ENCODE results near the gene AQP6.
A peak's percentile ranks its signal among the peaks of the same experiment; 100 is the strongest.

The AQP6 gene

DNA sequence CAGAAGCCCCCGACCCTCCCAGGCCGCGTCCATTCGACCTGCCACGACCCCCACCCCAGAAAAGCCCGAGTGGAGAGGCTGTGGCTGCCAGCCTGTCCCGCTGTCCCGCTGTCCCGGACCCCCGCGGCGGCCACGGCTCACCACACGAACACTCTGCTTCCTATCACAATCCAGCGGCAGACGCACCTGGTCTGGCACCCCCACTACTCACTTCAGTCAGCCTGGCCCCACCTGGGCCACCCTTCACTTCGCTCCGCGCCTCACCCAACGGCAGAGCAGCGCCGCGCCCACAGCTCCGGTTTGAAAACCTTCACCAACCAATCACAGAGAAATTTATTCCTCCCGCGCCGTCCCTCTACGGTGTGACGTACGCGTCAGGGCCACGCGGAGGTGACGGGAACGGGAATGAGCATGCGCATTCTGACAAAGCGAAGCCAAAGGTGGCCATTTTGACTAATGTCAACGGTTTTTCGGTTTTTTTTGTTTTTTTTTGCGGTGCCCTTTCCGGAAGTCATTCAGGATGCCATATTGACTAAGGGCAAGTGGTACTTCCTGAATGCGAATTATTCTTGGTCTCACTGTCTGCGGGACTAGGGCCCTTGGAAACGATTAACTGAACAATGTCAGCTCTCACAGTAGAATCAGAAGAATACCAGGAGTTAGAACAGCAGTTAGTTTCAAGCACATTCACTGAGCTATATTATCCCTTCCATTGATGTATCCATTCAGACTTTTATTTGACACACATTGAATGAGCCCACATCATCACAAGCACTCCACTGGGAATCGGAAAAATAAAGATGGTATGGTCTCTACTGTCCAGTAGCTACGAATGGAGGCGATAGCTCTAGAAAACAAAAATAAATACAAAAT, 52.7 kb downstream of the AQP6 start, which contains the start of gene RACGAP1:
TSS of gene RACGAP1 (minus strand) at position 308 of the 873 bp plus-strand sequence. CDS start 8,779 bp downstream, outside the sequence.
- Histone ChIP-seq H3K9ac (ENCODE audit: low read length) (peak within 1 kb of the TSS; percentile 80), H3K9me2 (ENCODE audit: low read depth, low read length) (no peaks in the 10 kb centered on the region), H4K20me1 (ENCODE audit: insufficient read depth, low read length) (no peaks in the 10 kb centered on the region), H3F3A (ENCODE audit: insufficient read depth, low read length) (no peaks in the 10 kb centered on the region), H3K4me2 (ENCODE audit: low read length) (peak within 1 kb of the TSS; percentile 74), H3K27me3 (ENCODE audit: insufficient read depth, low read length) (no peaks in the 10 kb centered on the region), H3K79me2 (ENCODE audit: insufficient read depth, low read length) (peaks cover 46% of the 10 kb centered on the region), H3K4me1 (ENCODE audit: insufficient read depth, low read length, severe bottlenecking) (peaks cover 48% of the 10 kb centered on the region), H3K36me3 (ENCODE audit: insufficient read depth, low read length) (peaks cover 26% of the 10 kb centered on the region; the same call in 1 of the 2 replicates), H2AFZ (ENCODE audit: low read length) (peak within 1 kb of the TSS; percentile 79), H3K9me3 (ENCODE audit: low read length) (no peaks in the 10 kb centered on the region), H3K27ac (ENCODE audit: low read depth, low read length, poor library complexity, severe bottlenecking) (peak within 1 kb of the TSS; percentile 66), H3K4me3 (ENCODE audit: low read depth, low read length, poor library complexity, severe bottlenecking) (peak within 1 kb of the TSS; percentile 74)
- no peak for TF ChIP-seq EZH2 (IDR thresholded peaks at IDR 0.05; ENCODE audit: borderline replicate concordance, low read length)
- no peak for TF ChIP-seq CTCF (IDR thresholded peaks at IDR 0.05; ENCODE audit: low read length)

DNA sequence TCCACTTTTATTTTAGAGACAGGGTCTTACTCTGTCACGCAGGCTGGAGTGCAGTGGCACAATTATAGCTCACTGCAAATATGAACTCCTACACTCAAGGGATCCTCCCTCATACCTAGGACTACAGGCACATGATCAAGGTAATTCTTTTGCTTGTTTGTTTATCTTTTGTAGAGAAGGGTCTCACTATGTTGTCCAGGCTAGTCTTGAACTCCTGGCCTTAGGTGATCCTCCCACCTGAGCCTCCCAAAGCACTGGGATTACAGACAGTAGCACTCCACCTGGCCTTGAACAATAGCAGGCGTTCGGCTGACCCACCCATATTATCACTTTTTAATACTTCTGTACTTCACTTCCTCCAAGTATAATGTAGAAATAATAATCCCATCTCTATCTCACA, 53.9 kb downstream of the AQP6 start:
- TF ChIP-seq EZH2 (IDR thresholded peaks at IDR 0.05; ENCODE audit: borderline replicate concordance, low read length) (no peak), CTCF (IDR thresholded peaks at IDR 0.05; ENCODE audit: low read length) (no peak)
- no peak overlapping the region for H3K4me3 ChIP-seq (ENCODE audit: low read depth, low read length, poor library complexity, severe bottlenecking)
- H3K79me2 ChIP-seq (ENCODE audit: insufficient read depth, low read length) = peaks cover 33% of the 10 kb centered on the region
- no peaks in the 10 kb centered on the region for H3K9me2 ChIP-seq (ENCODE audit: low read depth, low read length)
- no peak overlapping the region for H3K4me2 ChIP-seq (ENCODE audit: low read length)
- H3K4me1 ChIP-seq (ENCODE audit: insufficient read depth, low read length, severe bottlenecking) = peaks cover 35% of the 10 kb centered on the region
- no peaks in the 10 kb centered on the region for H3K27me3 ChIP-seq (ENCODE audit: insufficient read depth, low read length)
- H3K36me3 ChIP-seq (ENCODE audit: insufficient read depth, low read length) = peaks cover 17% of the 10 kb centered on the region; the same call in 1 of the 2 replicates
- H4K20me1 ChIP-seq (ENCODE audit: insufficient read depth, low read length) = no peaks in the 10 kb centered on the region
- no peaks in the 10 kb centered on the region for H3K9me3 ChIP-seq (ENCODE audit: low read length)
- H3K27ac ChIP-seq (ENCODE audit: low read depth, low read length, poor library complexity, severe bottlenecking) = no peak overlapping the region
- H3K9ac ChIP-seq (ENCODE audit: low read length) = no peak overlapping the region
- peak overlapping the region; percentile 79; the same call in 1 of the 2 replicates for H2AFZ ChIP-seq (ENCODE audit: low read length)
- H3F3A ChIP-seq (ENCODE audit: insufficient read depth, low read length) = no peaks in the 10 kb centered on the region

All from OCI-LY1 (cell line).